Globus pallidus (tissue), 1 donor: ENCODE data around the gene SPINK1.
"Not testable (repeated sequence)": the region's sequence is repeated elsewhere in the genome, so short reads cannot be mapped to it uniquely, and the experiment has no call there.

Experiments used
- DNase-seq: peaks from one replicate; pipeline ENCODE4 v3.0.0-alpha.2; 2015; ENCODE audit warnings: low spot score

Gene SPINK1, protein sequence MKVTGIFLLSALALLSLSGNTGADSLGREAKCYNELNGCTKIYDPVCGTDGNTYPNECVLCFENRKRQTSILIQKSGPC

DNA sequence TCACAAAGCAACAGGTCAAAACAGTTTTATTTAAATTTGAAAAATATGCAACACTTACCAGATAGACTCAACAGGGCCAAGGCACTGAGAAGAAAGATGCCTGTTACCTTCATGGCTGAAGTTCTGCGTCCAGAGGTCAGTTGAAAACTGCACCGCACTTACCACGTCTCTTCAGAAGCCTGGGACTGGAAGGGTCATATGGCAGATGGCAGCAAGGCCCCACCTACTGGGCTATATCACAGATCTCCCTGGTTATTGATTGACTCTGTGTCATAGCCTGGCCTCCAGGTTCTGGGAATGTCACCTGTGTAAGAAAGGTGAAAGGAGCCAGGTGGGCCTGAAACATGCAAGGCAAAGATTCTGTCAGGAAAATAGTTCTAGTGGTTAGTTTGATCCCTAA, at the start of gene SPINK1:
TSS of gene SPINK1 (minus strand) at position 207 of the 400 bp plus-strand sequence. CDS start at position 113, 94 bp downstream.
- no peak for DNase-seq

DNA sequence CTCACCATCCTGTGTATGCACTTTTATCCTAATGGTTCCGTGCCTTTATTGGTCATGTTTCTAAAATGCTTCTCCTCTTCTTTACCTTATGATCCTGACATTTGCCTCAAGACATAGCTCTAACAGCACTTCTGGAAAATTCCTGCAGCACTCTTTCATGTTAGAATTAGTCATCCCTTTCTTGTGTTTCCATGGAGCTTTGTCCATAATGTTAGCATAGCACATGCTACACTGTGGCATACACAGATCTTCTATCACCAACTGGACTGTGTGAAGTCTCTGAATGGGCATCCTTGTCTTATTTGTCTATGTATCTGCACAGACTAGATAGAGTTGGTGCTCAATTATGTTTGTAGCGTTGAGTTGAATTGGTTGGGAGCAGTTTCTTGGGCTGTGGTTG, 49.0 kb upstream of the SPINK1 start:
- DNase-seq, result no peak

DNA sequence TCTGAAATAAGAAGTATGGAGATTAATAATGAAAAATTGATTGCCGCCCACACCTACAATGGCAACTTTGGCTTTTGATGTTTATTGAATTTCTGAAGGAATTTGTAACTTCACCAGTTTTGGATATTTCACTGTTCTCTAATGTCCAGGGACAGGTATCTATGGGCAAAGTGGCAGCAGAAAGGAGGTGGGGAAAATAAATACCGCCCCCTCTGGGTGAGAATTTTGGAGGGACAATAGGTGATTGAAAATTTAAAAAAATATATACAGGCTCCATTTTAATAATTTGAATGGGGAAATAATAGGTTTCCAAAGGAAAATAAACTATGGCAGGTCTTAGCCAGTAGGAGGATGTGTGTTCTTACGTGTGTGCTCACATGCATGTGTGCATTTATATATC, 48.3 kb upstream of the SPINK1 start:
- DNase-seq, result no peak

DNA sequence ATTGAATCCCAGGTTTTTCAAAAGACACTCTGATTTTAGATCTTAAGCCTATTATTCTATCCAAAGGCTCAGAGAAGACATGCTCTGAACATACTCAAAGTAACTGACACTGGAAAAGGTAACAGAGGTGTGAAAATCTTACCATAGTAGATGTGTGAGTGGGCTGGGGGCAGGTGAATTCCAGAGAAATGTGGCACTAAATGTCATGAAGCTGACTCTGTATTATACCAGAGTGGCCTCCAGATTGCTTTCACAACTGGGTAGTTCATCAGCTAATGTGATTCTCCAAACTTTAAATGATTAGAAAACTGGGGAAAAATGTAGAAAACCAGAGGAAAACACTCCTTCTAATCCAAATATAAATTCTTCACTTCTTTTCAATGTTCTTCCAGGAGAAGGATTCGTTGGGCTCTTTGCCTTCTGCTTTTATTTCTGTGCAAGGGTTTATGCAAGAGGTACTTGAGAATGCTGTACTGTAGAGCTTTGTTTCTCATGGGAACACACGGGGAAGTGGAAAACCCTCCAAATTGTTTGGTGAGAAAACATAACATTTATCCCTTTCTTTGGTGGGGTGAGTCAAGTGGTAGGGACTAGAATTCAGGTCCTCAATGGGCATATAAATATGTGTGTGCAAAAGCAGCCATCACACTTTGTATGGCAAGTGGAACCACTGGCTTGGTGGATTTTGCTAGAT, 46.7 kb upstream of the SPINK1 start, which contains the start of gene SCGB3A2:
TSS of gene SCGB3A2 (plus strand) at position 646 of the 694 bp plus-strand sequence. CDS start 93 bp downstream, outside the sequence.
- DNase-seq, result no peak

DNA sequence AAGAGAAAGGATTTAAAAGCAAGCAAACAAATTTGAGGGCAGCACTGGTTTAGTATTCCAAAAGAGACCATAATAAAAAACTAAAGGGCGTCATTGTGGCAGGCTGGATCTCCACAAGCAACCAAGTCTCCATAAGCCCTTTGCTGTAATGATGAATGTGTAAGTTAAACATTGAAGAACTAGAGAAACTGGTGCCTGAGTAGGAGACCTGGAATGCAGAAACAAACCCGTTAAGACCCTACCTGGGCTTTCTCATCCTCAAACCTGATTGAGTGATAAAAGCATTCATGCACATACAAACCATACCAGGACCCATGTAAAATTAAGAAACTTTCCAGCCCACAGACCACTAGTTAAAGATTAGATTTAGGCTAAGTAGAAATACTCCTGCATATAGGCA, 45.2 kb upstream of the SPINK1 start:
- DNase-seq, result no peak

DNA sequence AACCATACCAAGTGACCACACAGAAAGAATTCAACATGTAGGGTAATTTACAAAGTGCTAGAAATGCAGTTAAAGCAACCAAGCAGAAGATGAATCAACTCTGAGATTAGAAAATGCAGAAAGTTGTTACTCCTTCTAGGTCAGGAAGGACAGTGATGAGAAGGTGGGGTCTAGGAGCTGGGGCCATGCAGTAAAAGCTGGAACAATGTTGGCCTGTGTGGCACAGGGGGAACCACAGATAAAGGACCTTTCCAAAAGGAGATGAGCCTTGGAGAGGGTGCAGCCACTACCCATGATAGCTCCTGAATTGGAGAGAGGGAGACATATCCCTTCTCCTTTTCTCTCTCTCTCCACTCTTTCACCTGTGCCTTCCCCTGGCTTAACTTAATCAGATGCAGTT, 44.7 kb upstream of the SPINK1 start:
- DNase-seq, result no peak

DNA sequence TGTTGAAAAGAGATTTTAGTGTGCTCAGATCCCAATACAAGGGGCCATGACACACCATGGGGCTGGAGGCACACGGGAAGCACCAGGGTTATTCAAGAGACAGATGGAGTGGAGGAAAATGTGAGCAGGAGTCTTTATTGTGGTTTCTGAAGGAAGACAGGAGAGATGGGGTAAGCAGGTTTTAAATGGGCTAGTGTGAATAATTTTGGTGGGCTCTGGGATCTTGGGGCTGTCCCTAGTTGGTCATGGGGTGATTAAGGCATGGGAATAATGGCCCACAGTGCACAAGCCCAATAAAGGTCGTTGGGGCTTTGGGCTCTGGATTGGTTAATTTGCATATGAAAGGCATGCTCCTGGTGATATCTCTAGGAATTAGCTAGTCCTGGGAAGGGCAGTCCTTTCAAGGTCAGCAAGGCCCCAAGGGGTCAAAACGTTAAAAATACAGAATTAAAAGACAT, 43.5 kb upstream of the SPINK1 start:
- no peak for DNase-seq

DNA sequence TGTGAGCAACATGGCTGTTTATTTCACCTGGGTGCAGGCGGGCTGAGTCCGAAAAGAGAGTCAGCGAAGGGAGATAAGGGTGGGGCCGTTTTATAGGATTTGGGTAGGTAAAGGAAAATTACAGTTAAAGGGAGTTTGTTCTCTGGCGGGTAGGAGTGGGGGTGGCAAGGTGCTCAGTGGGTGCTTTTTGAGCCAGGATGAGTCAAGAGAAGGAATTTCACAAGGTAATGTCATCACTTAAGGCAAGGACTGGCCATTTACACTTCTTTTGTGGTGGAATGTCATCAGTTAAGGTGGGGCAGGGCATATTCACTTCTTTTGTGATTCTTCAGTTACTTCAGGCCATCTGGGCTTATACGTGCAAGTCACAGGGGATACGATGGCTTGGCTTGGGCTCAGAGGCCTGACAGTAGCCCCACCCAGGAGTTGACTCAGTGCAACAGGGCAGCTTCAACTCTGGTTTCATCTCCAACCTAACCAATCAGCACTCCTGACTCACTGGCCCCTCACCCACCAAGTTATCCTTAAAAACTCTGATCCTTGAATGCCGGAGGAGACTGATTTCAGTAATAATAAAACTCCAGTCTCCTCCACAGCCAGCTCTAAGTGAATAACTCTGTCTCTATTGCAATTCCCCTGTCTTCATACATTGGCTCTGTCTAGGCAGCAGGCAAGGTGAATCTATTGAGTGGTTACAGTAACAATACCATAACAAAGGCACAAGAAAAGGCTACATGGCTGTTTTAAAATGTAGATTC, 42.8 kb upstream of the SPINK1 start:
- DNase-seq, result not testable (repeated sequence)

DNA sequence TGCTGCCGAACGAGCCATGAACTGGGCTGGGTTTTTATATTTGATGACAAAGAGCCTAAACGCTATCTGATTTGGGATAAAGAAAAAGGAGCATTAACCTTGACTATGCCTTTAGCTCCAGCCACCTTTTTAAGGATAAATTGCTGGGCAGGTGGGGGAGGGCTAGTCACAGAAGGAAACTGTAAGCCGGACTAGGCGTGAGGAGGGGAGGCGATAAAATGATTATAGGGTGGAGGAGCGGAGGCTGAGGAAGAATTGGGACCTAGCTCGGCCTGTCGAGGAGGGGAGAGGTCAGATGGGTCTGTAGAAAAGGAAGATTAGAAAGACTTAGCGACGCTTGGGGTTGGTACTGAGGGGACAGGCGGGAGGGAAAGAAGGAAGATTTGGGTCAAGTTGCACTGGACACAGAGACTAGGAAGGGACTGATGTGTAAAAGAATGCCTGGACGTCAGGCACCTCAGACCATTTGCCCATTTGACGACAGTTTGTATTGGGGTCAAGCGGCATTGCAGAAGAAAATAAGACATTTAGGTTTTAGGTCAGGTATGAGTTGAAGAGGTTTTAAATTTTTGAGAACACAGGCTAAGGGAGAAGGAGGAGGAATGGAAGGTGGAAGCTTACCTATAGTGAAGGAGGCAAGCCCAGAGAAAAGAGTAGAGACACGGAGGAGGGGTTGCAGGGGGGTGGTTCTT, 41.4 kb upstream of the SPINK1 start:
- not testable (repeated sequence) for DNase-seq

DNA sequence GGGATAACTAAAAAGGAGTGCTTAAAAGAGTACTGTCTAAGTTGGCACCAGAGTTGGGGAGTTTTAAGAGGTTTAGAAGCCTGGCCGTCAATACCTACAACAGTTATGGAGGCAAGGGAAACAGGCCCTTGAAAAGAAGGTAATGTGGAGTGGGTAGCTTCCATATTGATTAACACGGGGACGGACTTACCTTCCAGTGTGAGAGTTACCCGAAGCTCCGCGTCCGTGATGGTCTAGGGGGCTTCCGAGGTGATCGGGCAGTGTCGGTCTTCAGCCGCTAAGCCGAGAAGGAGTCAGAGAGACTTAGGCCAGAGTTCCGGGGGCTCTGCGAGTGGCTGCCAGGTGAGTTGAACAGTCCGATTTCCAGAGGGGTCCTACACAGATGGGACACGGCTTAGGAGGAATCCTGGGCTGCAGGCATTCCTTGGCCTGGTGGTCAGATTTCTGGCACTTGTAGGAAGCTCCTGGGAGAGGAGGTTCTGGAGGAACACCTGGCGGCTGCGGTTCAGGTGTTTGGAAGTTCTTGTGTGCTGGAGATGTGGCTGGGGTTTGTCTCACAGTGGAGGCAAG, 40.6 kb upstream of the SPINK1 start:
- DNase-seq, result not testable (repeated sequence)

DNA sequence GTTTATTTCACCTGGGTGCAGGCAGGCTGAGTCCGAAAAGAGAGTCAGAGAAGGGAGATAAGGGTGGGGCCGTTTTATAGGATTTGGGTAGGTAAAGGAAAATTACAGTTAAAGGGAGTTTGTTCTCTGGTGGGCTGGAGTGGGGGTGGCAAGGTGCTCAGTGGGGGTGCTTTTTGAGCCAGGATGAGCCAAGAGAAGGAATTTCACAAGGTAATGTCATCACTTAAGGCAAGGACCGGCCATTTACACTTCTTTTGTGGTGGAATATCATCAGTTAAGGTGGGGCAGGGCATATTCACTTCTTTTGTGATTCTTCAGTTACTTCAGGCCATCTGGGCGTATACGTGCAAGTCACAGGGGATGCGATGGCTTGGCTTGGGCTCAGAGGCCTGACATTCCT, 38.4 kb upstream of the SPINK1 start:
- not testable (repeated sequence) for DNase-seq

DNA sequence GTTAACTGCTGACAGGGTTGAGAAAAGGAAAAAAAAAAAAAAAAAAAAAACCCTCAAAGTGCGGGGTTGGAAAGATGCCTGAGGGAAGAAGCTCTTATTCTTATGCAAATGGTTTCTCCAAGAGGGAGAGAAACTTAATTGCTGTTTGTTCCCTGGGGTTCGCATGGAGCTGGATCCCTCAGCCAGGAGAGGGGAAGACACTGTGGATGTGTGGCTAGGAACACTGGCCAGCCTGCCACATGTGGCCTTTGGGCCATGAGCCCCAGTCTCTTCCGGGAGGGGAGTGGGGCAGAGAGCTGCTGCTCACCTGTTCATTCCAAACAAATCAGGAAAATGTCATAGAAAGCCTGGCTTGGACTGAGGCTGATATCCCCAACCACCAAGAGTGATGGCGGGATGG, 37.6 kb upstream of the SPINK1 start:
- DNase-seq, result no peak

DNA sequence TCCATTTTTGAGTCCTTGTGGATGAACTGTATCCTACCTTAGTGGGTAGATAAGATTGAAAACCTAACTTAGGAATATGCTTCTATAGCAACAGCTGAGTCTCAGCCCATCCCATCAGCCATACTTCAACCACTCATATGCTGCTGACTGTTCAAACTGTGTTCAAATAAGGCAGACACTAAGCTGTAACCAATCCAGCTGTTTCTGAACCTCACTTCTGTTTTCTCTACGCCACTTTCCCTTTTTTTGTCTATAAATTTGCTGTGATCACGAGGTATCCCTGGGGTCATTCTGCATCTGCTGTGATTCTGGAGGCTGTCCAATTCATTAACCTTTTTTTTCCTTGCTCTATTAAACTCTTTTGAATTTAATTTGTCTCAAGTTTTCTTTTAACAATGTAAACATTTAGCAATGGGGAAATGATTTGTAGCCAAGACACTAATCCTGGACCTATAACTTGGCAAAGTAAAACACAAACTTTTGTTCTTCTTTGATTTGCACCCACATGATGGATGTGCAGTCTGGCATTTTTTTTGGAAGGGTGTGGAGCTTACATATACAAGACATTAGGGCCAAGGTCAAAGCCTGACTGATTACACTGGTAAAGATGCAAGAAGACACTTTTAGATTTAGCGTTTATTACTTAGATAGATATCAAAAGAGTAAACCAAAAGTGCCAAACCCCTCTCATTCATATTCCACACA, 32.1 kb upstream of the SPINK1 start:
- DNase-seq, result no peak

DNA sequence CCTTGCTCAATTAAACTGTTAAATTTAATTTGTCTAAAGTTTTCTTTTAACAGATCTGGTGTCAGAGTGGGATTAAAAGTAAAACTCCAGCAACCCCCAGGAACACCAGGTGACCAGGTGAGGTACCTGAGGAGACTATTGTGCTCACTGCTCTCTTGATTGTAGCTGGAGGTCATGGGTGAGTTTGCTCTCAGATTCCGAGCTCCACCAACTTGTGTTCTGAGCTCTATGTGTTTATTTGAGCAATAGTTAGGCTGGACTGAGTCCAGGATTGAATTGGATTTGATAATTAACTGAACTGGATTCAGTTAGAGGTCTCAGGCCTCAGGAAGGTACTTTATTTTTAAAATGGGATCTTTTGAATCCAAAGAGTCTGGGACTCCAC, 29.2 kb upstream of the SPINK1 start:
- no peak for DNase-seq

DNA sequence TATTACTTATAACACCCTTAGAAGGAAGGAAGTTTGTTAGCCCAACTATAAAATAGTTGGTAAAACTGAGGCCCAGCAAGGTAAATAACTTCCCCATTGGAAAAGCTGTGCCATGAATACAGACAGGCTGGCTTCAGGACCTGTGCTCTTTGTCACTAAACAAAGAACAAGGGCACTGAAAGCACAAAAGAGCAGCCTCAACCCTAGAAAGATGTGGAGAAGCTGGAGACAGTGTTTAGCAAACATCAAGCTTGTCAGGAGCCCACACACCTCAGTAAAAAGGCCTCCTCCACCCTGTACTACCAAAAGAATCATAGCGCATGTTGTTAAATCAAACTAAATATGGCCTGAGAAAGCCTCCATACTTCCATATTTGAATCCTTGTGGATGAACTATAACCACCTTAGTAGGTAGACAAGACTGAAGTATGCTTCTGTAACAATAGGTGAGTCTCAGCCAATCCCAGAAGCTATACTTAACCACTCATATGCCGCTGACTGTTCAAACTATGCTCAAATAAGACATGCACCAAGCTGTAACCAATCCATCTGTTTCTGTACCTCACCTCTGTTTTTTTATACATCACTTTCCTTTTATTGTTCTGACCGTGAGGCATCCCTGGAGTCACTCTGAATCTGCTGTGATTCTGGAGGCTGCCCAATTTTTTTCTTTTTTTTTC, 28.6 kb upstream of the SPINK1 start:
- no peak for DNase-seq

DNA sequence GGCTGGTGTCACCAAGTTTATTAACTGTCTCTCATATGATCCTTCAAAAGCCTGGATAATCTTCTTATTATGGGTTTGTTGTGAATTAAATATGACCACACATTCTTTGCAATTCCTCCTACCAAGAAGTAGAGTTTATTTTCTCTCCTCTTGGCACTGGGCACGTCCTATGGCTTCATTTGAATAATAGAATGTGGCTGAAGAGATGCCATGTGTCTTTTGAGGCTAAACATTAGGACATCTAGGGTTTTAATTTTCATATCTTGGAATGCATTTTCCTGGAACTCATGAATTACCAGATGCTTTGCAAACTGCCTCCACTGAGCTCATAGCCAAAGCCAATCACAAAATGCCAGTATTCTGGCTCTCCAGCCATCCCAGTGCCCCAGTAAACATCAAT, 27.1 kb upstream of the SPINK1 start:
- DNase-seq, result no peak

DNA sequence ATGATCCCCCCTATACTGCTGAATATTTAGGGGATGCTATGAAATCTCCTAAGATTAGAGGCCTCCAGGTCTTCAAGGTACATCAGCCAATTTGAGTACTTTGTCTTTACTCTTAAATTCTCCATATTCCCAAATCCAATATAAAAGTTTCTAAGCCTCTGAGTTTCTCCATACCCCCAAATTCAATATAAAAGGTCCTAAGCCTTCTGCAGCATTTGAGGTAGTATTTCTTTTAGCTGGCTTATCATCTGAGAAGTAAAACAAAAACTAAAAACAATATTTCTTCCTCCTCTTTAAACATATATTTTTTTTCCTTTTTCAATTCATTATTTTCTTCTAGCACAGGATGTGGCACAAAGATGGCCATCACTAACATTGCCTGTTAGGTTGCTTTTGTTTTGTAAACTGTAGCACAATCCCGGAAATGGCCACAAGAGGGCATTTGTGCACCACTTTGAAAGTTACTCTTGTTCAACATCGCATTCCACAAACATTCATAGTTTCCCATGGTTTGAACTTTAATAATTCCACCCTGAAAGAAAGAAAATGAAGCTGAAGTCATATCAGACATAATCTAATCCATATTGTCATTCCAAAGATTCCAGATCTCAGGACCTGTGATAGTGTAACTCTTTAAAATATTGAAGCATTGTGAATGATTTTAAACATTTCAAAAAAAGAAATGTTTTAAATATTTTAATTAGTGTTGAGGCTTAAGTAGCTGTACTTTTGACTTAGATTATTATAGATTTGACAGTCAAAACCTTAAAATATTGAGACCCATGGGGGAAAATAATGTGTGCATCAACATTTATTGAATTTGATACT, 26.0 kb upstream of the SPINK1 start:
- peak; percentile 52 for DNase-seq

DNA sequence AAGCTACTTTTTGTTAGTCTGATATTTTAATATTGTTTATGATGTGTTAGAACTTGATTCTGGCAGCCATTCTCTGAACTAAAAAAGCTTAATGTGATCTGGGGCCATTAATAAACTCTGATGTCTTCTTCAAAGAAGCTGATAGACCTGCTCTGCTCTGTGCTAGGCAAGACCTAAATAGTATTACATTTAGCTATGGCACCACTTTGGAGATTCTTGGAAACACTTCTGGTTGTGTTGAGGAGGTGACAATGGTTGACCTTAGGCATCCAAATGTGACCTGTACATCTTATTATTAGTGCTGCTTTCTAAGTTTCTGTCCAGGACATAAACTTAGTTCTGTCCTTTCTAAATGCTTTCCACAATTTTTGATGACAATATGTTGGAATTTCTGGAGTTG, 25.3 kb upstream of the SPINK1 start:
- DNase-seq, result no peak

DNA sequence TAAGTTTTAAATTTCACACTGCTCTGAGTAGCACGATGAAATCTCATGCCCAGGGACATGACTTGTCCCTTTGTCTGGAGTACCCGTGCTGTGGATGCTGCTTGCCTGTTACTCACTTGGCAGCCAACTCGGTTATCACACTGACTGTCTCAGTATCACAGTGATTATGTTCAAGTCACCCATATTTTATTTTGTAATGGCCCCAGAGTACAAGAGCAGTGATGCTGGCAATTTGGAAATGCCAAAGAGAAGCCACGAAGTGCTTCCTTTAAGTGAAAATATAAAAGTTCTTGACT, 24.3 kb upstream of the SPINK1 start:
- no peak for DNase-seq
